Activated CD4-positive, alpha-beta memory T cell treated with anti-CD3 and anti-CD28 coated beads for 36 hours (primary cell): Measurements from ENCODE around the gene TREH. TPM values are rescaled to one million over a fixed set of nuclear protein-coding genes. Genes with fewer than 3 reads are reported as not detected.

Experiments
- CTCF ChIA-PET: fragments of 350-600 bp; sonication (Branson Sonifier 250); formaldehyde crosslinking; loops from one replicate; lab custom pipeline; 2021; ENCODE audit warnings: antibody characterized with exemption, inconsistent platforms; lab: Charles Lee
- POLR2A ChIA-PET: fragments of 350-600 bp; sonication (Branson Sonifier 250); formaldehyde crosslinking; loops from one replicate; lab custom pipeline; 2021; ENCODE audit warnings: antibody characterized with exemption; lab: Charles Lee
- DNase-seq: peaks from one replicate; pipeline ENCODE4 v3.0.0-alpha.2; 2020
- H3K27ac Mint-ChIP-seq: one replicate; pipeline ENCODE4 v1.8.0; 2021; ENCODE audit warnings: mixed read lengths
- H3K27me3 Mint-ChIP-seq: one replicate; pipeline ENCODE4 v1.8.0; 2021; ENCODE audit warnings: mixed read lengths
- H3K36me3 Mint-ChIP-seq: one replicate; pipeline ENCODE4 v1.8.0; 2021; ENCODE audit warnings: mixed read lengths
- H3K4me1 Mint-ChIP-seq: one replicate; pipeline ENCODE4 v1.8.0; 2021; ENCODE audit warnings: low read depth, mixed read lengths
- H3K4me3 Mint-ChIP-seq: one replicate; pipeline ENCODE4 v1.8.0; 2021; ENCODE audit warnings: mild to moderate bottlenecking, mixed read lengths
- H3K9me3 Mint-ChIP-seq: one replicate; pipeline ENCODE4 v1.8.0; 2021; ENCODE audit warnings: mixed read lengths
- intact Hi-C: fragments of 100-400 bp; cut with micrococcal nuclease; formaldehyde crosslinking; loops from one replicate; pipeline ENCODE4 v1.15.1; 2023
- total RNA-seq, 2 experiments: library from RNA; stranded (reverse); gene quantifications; one replicate each; pipeline ENCODE4 v1.2.3, GENCODE V29; 2021

Gene TREH
- total RNA-seq, 2 experiments from 2014 or later, result not detected

DNA sequence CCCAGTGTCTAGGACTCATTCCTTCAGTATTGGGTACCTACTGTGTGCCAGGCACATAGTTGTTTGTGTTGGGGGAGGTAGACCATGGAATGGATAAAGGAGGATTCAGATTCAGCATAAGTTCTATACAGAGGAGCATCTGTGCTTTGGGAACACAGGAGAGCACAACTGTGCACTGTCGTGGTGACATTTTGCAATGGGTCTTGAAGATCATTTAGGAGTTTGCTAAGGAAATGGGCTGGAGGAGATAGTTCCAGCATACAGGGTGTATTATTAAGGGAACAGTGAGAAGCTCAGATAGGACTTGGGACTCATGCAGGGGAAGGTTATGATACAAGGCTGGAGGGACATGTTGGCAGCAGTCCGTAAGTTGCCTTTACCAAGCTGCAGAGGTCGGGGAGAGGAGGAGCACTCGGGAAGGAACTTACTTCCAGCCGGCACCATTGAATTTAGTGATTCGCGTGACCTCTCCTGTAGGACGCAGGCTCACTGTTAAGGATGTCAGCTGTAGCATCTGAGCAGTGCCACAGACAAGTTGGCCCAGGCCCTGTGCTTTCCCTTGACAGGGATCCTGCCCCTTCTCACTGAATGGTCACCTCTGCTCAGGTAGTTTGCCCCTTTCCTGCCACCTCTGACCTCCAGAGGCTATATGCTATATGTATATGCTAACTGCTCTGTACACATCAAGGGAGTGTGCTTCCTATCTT, 25.6 kb downstream of the TREH start:
- H3K9me3 Mint-ChIP-seq, result no peaks in the 10 kb centered on the region
- H3K4me3 Mint-ChIP-seq, result no peak overlapping the region
- H3K27me3 Mint-ChIP-seq, result no peaks in the 10 kb centered on the region
- no peak overlapping the region for H3K27ac Mint-ChIP-seq
- H3K36me3 Mint-ChIP-seq, result no peaks in the 10 kb centered on the region
- peaks cover 8% of the 10 kb centered on the region for H3K4me1 Mint-ChIP-seq
- ChIA-PET POLR2A (no interaction called here), CTCF (no interaction called here)
- no peak for DNase-seq
- intact Hi-C loops, result no loop called here

DNA sequence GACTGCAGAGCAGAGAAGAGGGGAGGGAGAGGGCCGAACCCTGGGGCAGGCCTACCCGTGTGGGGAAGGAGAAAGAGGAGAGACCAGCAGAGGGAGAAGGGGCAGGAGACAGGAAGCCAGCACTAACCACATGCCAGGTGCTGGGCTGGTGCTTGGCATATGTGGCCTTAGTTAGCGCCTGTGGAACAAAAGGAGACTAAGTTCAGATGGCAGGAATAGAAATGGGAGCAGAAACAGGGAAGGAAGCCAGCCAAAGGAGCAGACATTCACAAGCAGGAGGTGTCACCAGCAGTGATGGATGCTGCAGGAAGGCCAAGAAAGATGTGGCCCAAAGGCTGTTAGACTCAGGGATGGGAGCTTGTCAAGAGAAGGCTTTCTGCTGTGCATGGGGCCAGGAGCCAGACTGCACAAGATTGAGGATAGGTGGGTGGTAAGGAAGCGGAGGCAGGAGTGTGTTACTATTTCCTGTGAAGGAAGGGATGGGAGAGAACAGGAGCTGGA, 26.7 kb downstream of the TREH start:
- POLR2A ChIA-PET, result no interaction called here
- CTCF ChIA-PET, result no interaction called here
- peaks cover 8% of the 10 kb centered on the region for H3K4me1 Mint-ChIP-seq
- intact Hi-C loops, result no loop called here
- DNase-seq, result no peak
- H3K4me3 Mint-ChIP-seq, result no peak overlapping the region
- H3K27me3 Mint-ChIP-seq, result no peaks in the 10 kb centered on the region
- no peaks in the 10 kb centered on the region for H3K9me3 Mint-ChIP-seq
- no peaks in the 10 kb centered on the region for H3K36me3 Mint-ChIP-seq
- no peak overlapping the region for H3K27ac Mint-ChIP-seq

DNA sequence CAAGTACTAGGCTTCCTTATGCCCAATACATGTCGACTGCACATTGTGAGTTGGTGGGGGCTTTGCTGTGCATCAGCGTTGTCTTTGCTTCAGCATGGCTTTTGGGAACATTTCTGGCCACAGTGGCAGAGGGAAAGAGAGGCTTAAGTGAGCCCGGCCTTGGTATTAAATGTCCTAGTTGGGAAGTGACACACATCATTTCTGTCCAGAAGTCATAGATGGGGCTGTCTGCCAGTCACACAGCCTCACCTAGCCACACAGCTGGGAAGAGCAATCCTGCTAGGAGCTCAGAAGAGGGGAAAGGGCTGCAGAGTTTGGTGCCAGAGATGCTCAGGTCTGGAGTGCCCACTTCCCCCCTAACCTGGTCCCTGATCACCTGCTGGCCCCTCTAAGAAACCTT, 27.6 kb downstream of the TREH start:
- Mint-ChIP-seq H3K27me3 (no peaks in the 10 kb centered on the region), H3K4me1 (peaks cover 8% of the 10 kb centered on the region), H3K36me3 (no peaks in the 10 kb centered on the region), H3K4me3 (no peak overlapping the region), H3K9me3 (no peaks in the 10 kb centered on the region), H3K27ac (no peak overlapping the region)
- POLR2A ChIA-PET, result no interaction called here
- DNase-seq, result no peak
- CTCF ChIA-PET, result interaction anchor here (0.6 to 0.9 kb wide), 2 partner anchors 38 to 138 kb away, joined by 3 read pairs; no protein-coding TSS in a partner anchor
- intact Hi-C loops, result no loop called here

DNA sequence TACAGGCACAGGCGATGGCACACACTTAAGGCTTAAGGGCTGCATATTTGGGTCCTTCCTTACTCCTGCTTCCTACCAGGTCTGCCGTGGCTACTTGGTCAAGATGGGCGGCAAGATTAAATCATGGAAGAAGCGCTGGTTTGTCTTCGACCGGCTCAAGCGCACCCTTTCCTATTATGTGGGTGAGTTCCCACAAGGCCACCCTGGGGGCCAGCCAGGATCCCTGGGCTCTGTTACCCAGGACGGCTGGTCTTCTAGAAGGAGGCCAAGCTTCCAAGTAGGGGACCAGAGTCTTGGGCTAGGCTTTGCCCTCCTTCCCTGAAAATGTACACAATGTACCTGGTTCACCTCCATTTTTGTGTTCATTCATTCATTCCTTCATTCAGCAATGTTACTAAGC, 29.1 kb downstream of the TREH start:
- ChIA-PET CTCF (no interaction called here), POLR2A (no interaction called here)
- H3K27ac Mint-ChIP-seq, result no peak overlapping the region
- no peak overlapping the region for H3K4me3 Mint-ChIP-seq
- no peaks in the 10 kb centered on the region for H3K36me3 Mint-ChIP-seq
- no peak for DNase-seq
- H3K9me3 Mint-ChIP-seq, result no peaks in the 10 kb centered on the region
- intact Hi-C loops, result no loop called here
- peaks cover 8% of the 10 kb centered on the region for H3K4me1 Mint-ChIP-seq
- H3K27me3 Mint-ChIP-seq, result no peaks in the 10 kb centered on the region

- POLR2A ChIA-PET, result no interaction called here
- CTCF ChIA-PET, result no interaction called here
- DNase-seq, result no peak
Measured at GRCh38 chr11:118649941-118650340, 29.5 kb downstream of the TREH start.

GRCh38 chr11:118648291-118648690, 31.2 kb downstream of the TREH start:
- Mint-ChIP-seq H3K36me3 (no peaks in the 10 kb centered on the region), H3K27me3 (no peaks in the 10 kb centered on the region), H3K4me1 (peaks cover 8% of the 10 kb centered on the region), H3K9me3 (no peaks in the 10 kb centered on the region), H3K4me3 (no peak overlapping the region), H3K27ac (no peak overlapping the region)
- ChIA-PET POLR2A (no interaction called here), CTCF (interaction anchor here (1.0 to 1.1 kb wide), 2 partner anchors 10 to 12 kb away, joined by 3 read pairs; no protein-coding TSS in a partner anchor)
- DNase-seq, result no peak
- intact Hi-C loops, result no loop called here

More at GRCh38 chr11:118649941-118650340, 29.5 kb downstream of the TREH start:
- no peaks in the 10 kb centered on the region for H3K9me3 Mint-ChIP-seq
- intact Hi-C loops, result no loop called here
- no peak overlapping the region for H3K4me3 Mint-ChIP-seq
- H3K4me1 Mint-ChIP-seq, result peaks cover 8% of the 10 kb centered on the region
- H3K36me3 Mint-ChIP-seq, result no peaks in the 10 kb centered on the region
- H3K27ac Mint-ChIP-seq, result no peak overlapping the region
- H3K27me3 Mint-ChIP-seq, result no peaks in the 10 kb centered on the region

- H3K36me3 Mint-ChIP-seq, result no peaks in the 10 kb centered on the region
- no peak overlapping the region for H3K4me3 Mint-ChIP-seq
- ChIA-PET CTCF (interaction anchor here (1.3 kb wide), 1 partner anchor 13 kb away, joined by 3 read pairs; no protein-coding TSS in a partner anchor), POLR2A (no interaction called here)
- H3K27me3 Mint-ChIP-seq, result no peaks in the 10 kb centered on the region
- no peak overlapping the region for H3K27ac Mint-ChIP-seq
- intact Hi-C loops, result no loop called here
- no peak for DNase-seq
- H3K9me3 Mint-ChIP-seq, result no peaks in the 10 kb centered on the region
- H3K4me1 Mint-ChIP-seq, result no peaks in the 10 kb centered on the region
Measured at GRCh38 chr11:118646393-118646792, 33.1 kb downstream of the TREH start.

- H3K4me3 Mint-ChIP-seq, result no peak overlapping the region
- CTCF ChIA-PET, result interaction anchor here (1.0 to 1.5 kb wide), 2 partner anchors 14 to 45 kb away, joined by 3 read pairs; no protein-coding TSS in a partner anchor
Measured at GRCh38 chr11:118645066-118645715, 34.3 kb downstream of the TREH start.

GRCh38 chr11:118644496-118644895, 35.0 kb downstream of the TREH start:
- CTCF ChIA-PET, result interaction anchor here (1.5 kb wide), 1 partner anchor 45 kb away, joined by 3 read pairs; no protein-coding TSS in a partner anchor

More at GRCh38 chr11:118645066-118645715, 34.3 kb downstream of the TREH start:
- Mint-ChIP-seq H3K36me3 (no peaks in the 10 kb centered on the region), H3K4me1 (no peaks in the 10 kb centered on the region), H3K27ac (no peak overlapping the region), H3K9me3 (no peaks in the 10 kb centered on the region), H3K27me3 (no peaks in the 10 kb centered on the region)
- DNase-seq, result no peak
- intact Hi-C loops, result no loop called here
- POLR2A ChIA-PET, result no interaction called here

GRCh38 chr11:118643995-118644345, 35.5 kb downstream of the TREH start:
- Mint-ChIP-seq H3K27ac (no peak overlapping the region), H3K36me3 (no peaks in the 10 kb centered on the region), H3K4me3 (no peak overlapping the region), H3K27me3 (no peaks in the 10 kb centered on the region), H3K4me1 (no peaks in the 10 kb centered on the region), H3K9me3 (no peaks in the 10 kb centered on the region)
- ChIA-PET POLR2A (no interaction called here), CTCF (interaction anchor here (1.4 to 1.5 kb wide), 2 partner anchors 15 to 46 kb away, joined by 3 to 5 read pairs; no protein-coding TSS in a partner anchor)
- DNase-seq, result no peak
- intact Hi-C loops, result no loop called here

More at GRCh38 chr11:118644496-118644895, 35.0 kb downstream of the TREH start:
- no peaks in the 10 kb centered on the region for H3K9me3 Mint-ChIP-seq
- POLR2A ChIA-PET, result no interaction called here
- no peak for DNase-seq
- H3K4me3 Mint-ChIP-seq, result no peak overlapping the region
- H3K27ac Mint-ChIP-seq, result no peak overlapping the region
- intact Hi-C loops, result no loop called here
- H3K4me1 Mint-ChIP-seq, result no peaks in the 10 kb centered on the region
- no peaks in the 10 kb centered on the region for H3K27me3 Mint-ChIP-seq
- no peaks in the 10 kb centered on the region for H3K36me3 Mint-ChIP-seq

GRCh38 chr11:118643142-118643994, 36.1 kb downstream of the TREH start:
- ChIA-PET POLR2A (no interaction called here), CTCF (interaction anchor here (1.4 to 1.5 kb wide), 2 partner anchors 16 to 47 kb away, joined by 3 to 5 read pairs; no protein-coding TSS in a partner anchor)
- H3K27ac Mint-ChIP-seq, result no peak overlapping the region
- no peaks in the 10 kb centered on the region for H3K36me3 Mint-ChIP-seq
- no peak overlapping the region for H3K4me3 Mint-ChIP-seq
- no peaks in the 10 kb centered on the region for H3K4me1 Mint-ChIP-seq
- H3K9me3 Mint-ChIP-seq, result no peaks in the 10 kb centered on the region
- intact Hi-C loops, result no loop called here
- DNase-seq, result no peak
- H3K27me3 Mint-ChIP-seq, result no peaks in the 10 kb centered on the region
